Colonic mucosa (tissue), 4 donors: ENCODE data around the gene CRIP3. TPM values are rescaled to one million over a fixed set of nuclear protein-coding genes. Genes with fewer than 3 reads are reported as not detected.

Source experiments
- DNase-seq: peaks from one replicate; pipeline ENCODE4 v3.0.0-alpha.2; 2020
- H3K27ac ChIP-seq: fragments of 200-600 bp; one replicate; pipeline ENCODE4 v1.8.0; 2021
- H3K27me3 ChIP-seq: fragments of 200-600 bp; one replicate; pipeline ENCODE4 v1.8.0; 2021
- H3K36me3 ChIP-seq: fragments of 200-600 bp; one replicate; pipeline ENCODE4 v1.8.0; 2021
- H3K4me1 ChIP-seq: fragments of 200-600 bp; one replicate; pipeline ENCODE4 v1.8.0; 2021; ENCODE audit warnings: mild to moderate bottlenecking
- H3K4me3 ChIP-seq: fragments of 200-600 bp; one replicate; pipeline ENCODE4 v1.8.0; 2021
- H3K9ac ChIP-seq, 2 donors: one replicate each; pipeline ENCODE4 v1.7.0; 2013; ENCODE audit warnings: control low read depth in 2 of 2, low read depth in 2 of 2, low read length in 2 of 2
- H3K9me3 ChIP-seq: fragments of 200-600 bp; one replicate; pipeline ENCODE4 v1.8.0; 2021
- CTCF ChIP-seq: fragments of 200-600 bp; IDR thresholded peaks from one replicate; pipeline ENCODE4 v1.8.0; 2022; ENCODE audit warnings: antibody characterized with exemption, mild to moderate bottlenecking
- intact Hi-C: fragments of 100-400 bp; cut with DNase I; formaldehyde crosslinking; loops from one replicate; pipeline ENCODE4 v1.14.1; 2022
- total RNA-seq, 2 donors: library from RNA; stranded (reverse); fragmentation: NEBNext Ultra II Directional in 1 of 2; extraction: Animal tissue kit (Norgen Biotek cat#: 25700) in 1 of 2; gene quantifications; one replicate each; pipeline ENCODE4 v1.2.1, GENCODE V29; 2021
- donor health status: healthy.
- donor health status: DM: no; HTN: no; CAD: no.
- donor health status: DM: no; HTN: no; CAD: no.

The CRIP3 gene
- total RNA-seq, 2 donors from 2014 or later = 0.69 to 1.8 TPM

GRCh38 chr6:43296780-43297497 lies 11.7 kb downstream of the CRIP3 start:
- no peaks in the 10 kb centered on the region for H3K9me3 ChIP-seq
- H3K4me1 ChIP-seq = no peaks in the 10 kb centered on the region
- TF ChIP-seq CTCF = no peak
- DNase-seq = no peak
- H3K36me3 ChIP-seq = no peaks in the 10 kb centered on the region
- no peak overlapping the region for H3K9ac ChIP-seq
- no peak overlapping the region for H3K4me3 ChIP-seq
- H3K27me3 ChIP-seq = no peaks in the 10 kb centered on the region
- intact Hi-C loops = no loop called here
- H3K27ac ChIP-seq = no peak overlapping the region

GRCh38 chr6:43295456-43295855 lies 13.2 kb downstream of the CRIP3 start:
- H3K9ac ChIP-seq = no peak overlapping the region
- no peak for DNase-seq
- no peak for TF ChIP-seq CTCF
- H3K9me3 ChIP-seq = no peaks in the 10 kb centered on the region
- no peaks in the 10 kb centered on the region for H3K4me1 ChIP-seq
- H3K4me3 ChIP-seq = no peak overlapping the region
- H3K27ac ChIP-seq = no peak overlapping the region
- intact Hi-C loops = no loop called here
- no peaks in the 10 kb centered on the region for H3K27me3 ChIP-seq
- H3K36me3 ChIP-seq = no peaks in the 10 kb centered on the region

- H3K4me1 ChIP-seq = no peaks in the 10 kb centered on the region
- TF ChIP-seq CTCF = no peak
- no peak overlapping the region for H3K9ac ChIP-seq
- no peaks in the 10 kb centered on the region for H3K27me3 ChIP-seq
- H3K4me3 ChIP-seq = no peak overlapping the region
- intact Hi-C loops = no loop called here
- no peaks in the 10 kb centered on the region for H3K36me3 ChIP-seq
- no peak for DNase-seq
- H3K9me3 ChIP-seq = no peaks in the 10 kb centered on the region
- no peak overlapping the region for H3K27ac ChIP-seq
These were observed 14.1 kb downstream of the CRIP3 start for GRCh38 chr6:43294536-43294935.

GRCh38 chr6:43293698-43294097 lies 14.9 kb downstream of the CRIP3 start:
- no peak for TF ChIP-seq CTCF
- DNase-seq = no peak
- Histone ChIP-seq H3K36me3 (no peaks in the 10 kb centered on the region), H3K4me1 (no peaks in the 10 kb centered on the region), H3K9ac (no peak overlapping the region), H3K4me3 (no peak overlapping the region), H3K27ac (no peak overlapping the region), H3K9me3 (no peaks in the 10 kb centered on the region), H3K27me3 (no peaks in the 10 kb centered on the region)
- intact Hi-C loops = no loop called here

GRCh38 chr6:43292763-43293318 lies 15.8 kb downstream of the CRIP3 start:
- Histone ChIP-seq H3K27me3 (no peaks in the 10 kb centered on the region), H3K36me3 (no peaks in the 10 kb centered on the region), H3K4me3 (no peak overlapping the region), H3K9ac (no peak overlapping the region), H3K9me3 (no peaks in the 10 kb centered on the region), H3K27ac (no peak overlapping the region), H3K4me1 (no peaks in the 10 kb centered on the region)
- intact Hi-C loops = no loop called here
- no peak for DNase-seq
- TF ChIP-seq CTCF = no peak
